Fibroblast of skin of abdomen (primary cell): Measurements from ENCODE around the gene FSD1.
A peak's percentile ranks its signal among the peaks of the same experiment; 100 is the strongest.
"Not testable (repeated sequence)": the region's sequence is repeated elsewhere in the genome, so short reads cannot be mapped to it uniquely, and the experiment has no call there.

Experiments
- DNase-seq: peaks from one replicate; pipeline ENCODE4 v3.0.0-alpha.2; 2013

FSD1 gene

GRCh38 chr19:4345342-4346019 is 41.1 kb downstream of the FSD1 start:
- no peak for DNase-seq

- no peak for DNase-seq
Measured at GRCh38 chr19:4346020-4346383, 41.6 kb downstream of the FSD1 start.

GRCh38 chr19:4347521-4347920 is 43.1 kb downstream of the FSD1 start:
- DNase-seq, result no peak

GRCh38 chr19:4349225-4349624 is 44.8 kb downstream of the FSD1 start:
- not testable (repeated sequence) for DNase-seq

- no peak for DNase-seq
Measured at GRCh38 chr19:4350111-4350510, 45.7 kb downstream of the FSD1 start.

- no peak for DNase-seq
Measured at GRCh38 chr19:4350726-4351125, 46.3 kb downstream of the FSD1 start.

GRCh38 chr19:4352701-4353121 is 48.3 kb downstream of the FSD1 start:
- DNase-seq, result peak; percentile 55

- no peak for DNase-seq
Measured at GRCh38 chr19:4354282-4354681, 49.9 kb downstream of the FSD1 start.

- DNase-seq, result no peak
Measured at GRCh38 chr19:4354897-4355296, 50.5 kb downstream of the FSD1 start.

- DNase-seq, result no peak
Measured at GRCh38 chr19:4357095-4357797, 52.8 kb downstream of the FSD1 start.

GRCh38 chr19:4357921-4358326 is 53.5 kb downstream of the FSD1 start:
- DNase-seq, result no peak

GRCh38 chr19:4358709-4359626 is 54.6 kb downstream of the FSD1 start:
- no peak for DNase-seq

GRCh38 chr19:4359627-4360000 is 55.2 kb downstream of the FSD1 start:
- no peak for DNase-seq

- DNase-seq, result no peak
Measured at GRCh38 chr19:4360081-4360569, 55.7 kb downstream of the FSD1 start.

- no peak for DNase-seq
Measured at GRCh38 chr19:4360641-4361151, 56.3 kb downstream of the FSD1 start.

GRCh38 chr19:4361152-4362046 is 57.0 kb downstream of the FSD1 start:
- DNase-seq, result no peak

- DNase-seq, result no peak
Measured at GRCh38 chr19:4362101-4362828, 57.9 kb downstream of the FSD1 start.

- no peak for DNase-seq
Measured at GRCh38 chr19:4362831-4363545, 58.6 kb downstream of the FSD1 start.

- DNase-seq, result no peak
Measured at GRCh38 chr19:4363571-4364304, 59.3 kb downstream of the FSD1 start.

GRCh38 chr19:4365341-4365740 is 60.9 kb downstream of the FSD1 start:
- no peak for DNase-seq
